B cell (primary cell): ENCODE data around the gene CACNB4. TPM values are rescaled to one million over a fixed set of nuclear protein-coding genes. Genes with fewer than 3 reads are reported as not detected.

Source experiments
- ATAC-seq: fragments of 200-7000 bp; cut with Tn5 transposase; one replicate; pipeline ENCODE4 v1.10.0; 2021; ENCODE audit warnings: low read depth, mild to moderate bottlenecking, moderate number of reproducible peaks, moderate library complexity
- CTCF ChIA-PET: fragments of 350-600 bp; sonication (Branson Sonifier 250); formaldehyde crosslinking; loops from one replicate; lab custom pipeline; 2021; ENCODE audit warnings: antibody characterized with exemption, inconsistent platforms; lab: Charles Lee
- POLR2A ChIA-PET: fragments of 350-600 bp; sonication (Branson Sonifier 250); formaldehyde crosslinking; loops from one replicate; lab custom pipeline; 2021; ENCODE audit warnings: antibody characterized with exemption; lab: Charles Lee
- DNase-seq: peaks from one replicate; pipeline ENCODE4 v3.0.0; 2013
- H2AFZ ChIP-seq: 2 replicates; pipeline ENCODE4 v1.6.1; 2012; ENCODE audit warnings: mild to moderate bottlenecking, low read depth, low read length; ENCODE audit not compliant: insufficient read depth, poor library complexity, severe bottlenecking
- H3K27ac ChIP-seq, 2 donors: 1 replicate in 1 of 2; 2 replicates in 1 of 2; pipeline ENCODE4 v1.5.1; 2012 to 2013; ENCODE audit warnings: low read length in 2 of 2, mild to moderate bottlenecking in 2 of 2, moderate library complexity in 1 of 2
- H3K27me3 ChIP-seq, 4 experiments: fragments of 200-600 bp in 1 of 4; sonication (generic) in 1 of 4; replicated peaks in 1 of 4; 1 replicate in 2 of 4; 2 replicates in 2 of 4; pipeline versions ENCODE4 v1.6.1 to v1.7.0; 2013 to 2016; ENCODE audit warnings: low read length in 3 of 4, mild to moderate bottlenecking in 2 of 4, mixed read lengths in 1 of 4, moderate library complexity in 1 of 4; ENCODE audit not compliant: insufficient read depth in 4 of 4, control insufficient read depth in 3 of 4; ENCODE audit errors: control extremely low read depth in 1 of 4
- H3K36me3 ChIP-seq, 2 experiments: replicated peaks in 1 of 2; 1 replicate in 1 of 2; 2 replicates in 1 of 2; pipeline versions ENCODE4 v1.6.1 to v1.7.1; 2013; ENCODE audit warnings: low read length in 1 of 2; ENCODE audit not compliant: insufficient read depth in 2 of 2, control insufficient read depth in 1 of 2; ENCODE audit errors: control extremely low read depth in 1 of 2, extremely low read depth in 1 of 2
- H3K4me1 ChIP-seq, 2 donors: fragments of 200-600 bp in 1 of 2; sonication (generic) in 1 of 2; 1 replicate in 1 of 2; 2 replicates in 1 of 2; pipeline versions ENCODE4 v1.5.1 to v1.6.1; 2013 to 2017; ENCODE audit warnings: low read length in 2 of 2; ENCODE audit not compliant: control insufficient read depth in 2 of 2, insufficient read depth in 2 of 2
- H3K4me2 ChIP-seq: replicated peaks from 2 replicates; pipeline ENCODE3; 2012; ENCODE audit warnings: mild to moderate bottlenecking, low read depth, low read length; ENCODE audit not compliant: poor library complexity, severe bottlenecking
- H3K4me3 ChIP-seq, 5 experiments: fragments of 200-600 bp in 1 of 5; sonication (generic) in 1 of 5; 1 replicate in 3 of 5; 2 replicates in 2 of 5; pipeline versions ENCODE4 v1.5.1 to v1.7.0; 2011 to 2016; ENCODE audit warnings: low read length in 4 of 5, mild to moderate bottlenecking in 4 of 5, low read depth in 2 of 5, control low read depth in 1 of 5, moderate library complexity in 1 of 5; ENCODE audit not compliant: insufficient read depth in 1 of 5; ENCODE audit errors: control extremely low read depth in 1 of 5, extremely low read depth in 1 of 5
- H3K79me2 ChIP-seq: fragments of 200-600 bp; sonication (generic); one replicate; pipeline ENCODE4 v1.6.0; 2016; ENCODE audit warnings: low read length; ENCODE audit not compliant: control insufficient read depth, insufficient read depth
- H3K9ac ChIP-seq: fragments of 200-600 bp; sonication (generic); 2 replicates; pipeline ENCODE4 v1.6.1; 2017; ENCODE audit warnings: mild to moderate bottlenecking, low read length, moderate library complexity
- H3K9me3 ChIP-seq, 3 donors: one replicate each; pipeline versions ENCODE4 v1.6.1 to v1.7.1; 2013; ENCODE audit warnings: low read length in 2 of 3; ENCODE audit not compliant: control insufficient read depth in 2 of 3, insufficient read depth in 1 of 3; ENCODE audit errors: control extremely low read depth in 1 of 3
- H4K20me1 ChIP-seq: 2 replicates; pipeline ENCODE4 v1.6.0; 2012; ENCODE audit warnings: mild to moderate bottlenecking, low read length; ENCODE audit not compliant: insufficient read depth, control insufficient read depth, poor library complexity, severe bottlenecking
- H3K27ac Mint-ChIP-seq: one replicate; pipeline ENCODE4 v1.8.0; 2021; ENCODE audit warnings: mixed read lengths
- H3K27me3 Mint-ChIP-seq: one replicate; pipeline ENCODE4 v1.8.0; 2021; ENCODE audit warnings: mixed read lengths
- H3K4me1 Mint-ChIP-seq: one replicate; pipeline ENCODE4 v1.8.0; 2021; ENCODE audit warnings: mixed read lengths
- H3K4me3 Mint-ChIP-seq: one replicate; pipeline ENCODE4 v1.8.0; 2021; ENCODE audit warnings: mixed read lengths
- H3K9me3 Mint-ChIP-seq: one replicate; pipeline ENCODE4 v1.8.0; 2022; ENCODE audit warnings: mixed read lengths; ENCODE audit not compliant: insufficient read depth
- CTCF ChIP-seq: fragments of 200-600 bp; IDR thresholded peaks from one replicate; pipeline ENCODE4 v1.8.0; 2022; ENCODE audit warnings: antibody characterized with exemption, mild to moderate bottlenecking
- EZH2 ChIP-seq: IDR thresholded peaks from 2 replicates; pipeline ENCODE4 v1.6.1; 2012; ENCODE audit warnings: borderline replicate concordance, low read depth, mild to moderate bottlenecking, moderate library complexity, low read length; ENCODE audit not compliant: insufficient read depth, poor library complexity, severe bottlenecking
- WGBS: methylation state at CpG from one replicate; pipeline ENCODE4 v1.1.5; 2013; ENCODE audit warnings: missing lambda C conversion rate; ENCODE audit not compliant: insufficient coverage; 5-methylcytosine and 5-hydroxymethylcytosine counted together
- intact Hi-C: fragments of 100-400 bp; cut with micrococcal nuclease; formaldehyde crosslinking; loops from one replicate; pipeline ENCODE4 v1.10.0; 2022
- polyA plus RNA-seq: library from polyadenylated mRNA; depleted of rRNA; stranded (reverse); fragments of >200 nt; gene quantifications from 2 replicates; pipeline ENCODE4 v1.2.3, GENCODE V29; 2012
- total RNA-seq, 2 donors: library from RNA; stranded (reverse); fragments of 120-200 nt in 1 of 2; gene quantifications; 1 replicate in 1 of 2; 2 replicates in 1 of 2; pipeline versions ENCODE4 v1.2.3 to v1.2.4, GENCODE V29; 2013 to 2022

CACNB4 gene
- total and polyA plus RNA-seq, 2 donors (not counting 1 experiment from before 2014, with no cell fraction given), result 0.12 to 1.4 TPM

GRCh38 chr2:151851761-151852160 lies 247.1 kb downstream of the CACNB4 start:
- H3K4me2 ChIP-seq, result no peak overlapping the region
- TF ChIP-seq CTCF (no peak), EZH2 (no peak)
- Mint-ChIP-seq H3K27me3 (no peaks in the 10 kb centered on the region), H3K4me1 (peaks cover 3% of the 10 kb centered on the region), H3K4me3 (no peak overlapping the region), H3K9me3 (no peaks in the 10 kb centered on the region), H3K27ac (no peak overlapping the region)
- H3K27ac ChIP-seq, result no peak overlapping the region
- ChIA-PET CTCF (no interaction called here), POLR2A (no interaction called here)
- no peak overlapping the region for H3K9ac ChIP-seq
- H3K36me3 ChIP-seq, result no peaks in the 10 kb centered on the region
- intact Hi-C loops, result no loop called here
- no peak for DNase-seq
- H3K9me3 ChIP-seq, result no peaks in the 10 kb centered on the region
- 17% methylated on average over 1 of the region's 3 CpGs for WGBS
- H3K4me1 ChIP-seq, result no peaks in the 10 kb centered on the region
- no peak for ATAC-seq
- no peak overlapping the region for H2AFZ ChIP-seq
- H3K79me2 ChIP-seq, result no peaks in the 10 kb centered on the region
- H3K4me3 ChIP-seq, result no peak overlapping the region
- no peaks in the 10 kb centered on the region for H4K20me1 ChIP-seq
- no peaks in the 10 kb centered on the region for H3K27me3 ChIP-seq

- H3K4me2 ChIP-seq, result no peak overlapping the region
- no peaks in the 10 kb centered on the region for H3K4me1 ChIP-seq
- intact Hi-C loops, result no loop called here
- no peak for ATAC-seq
- no peaks in the 10 kb centered on the region for H3K27me3 ChIP-seq
- no peak overlapping the region for H3K9ac ChIP-seq
- H3K9me3 ChIP-seq, result no peaks in the 10 kb centered on the region
- H3K4me3 ChIP-seq, result no peak overlapping the region
- no peak for TF ChIP-seq CTCF
- no peak for TF ChIP-seq EZH2
- H3K36me3 ChIP-seq, result no peaks in the 10 kb centered on the region
- CTCF ChIA-PET, result interaction anchor here (1.0 kb wide), 1 partner anchor 42 kb away, joined by 4 read pairs; no protein-coding TSS in a partner anchor
- H3K27ac ChIP-seq, result no peak overlapping the region
- Mint-ChIP-seq H3K4me1 (peaks cover 7% of the 10 kb centered on the region), H3K27me3 (no peaks in the 10 kb centered on the region), H3K27ac (no peak overlapping the region), H3K4me3 (no peak overlapping the region), H3K9me3 (no peaks in the 10 kb centered on the region)
- no peak overlapping the region for H2AFZ ChIP-seq
- POLR2A ChIA-PET, result no interaction called here
- no peak for DNase-seq
- WGBS, result 97% methylated on average over 3 of the region's 4 CpGs
- no peaks in the 10 kb centered on the region for H3K79me2 ChIP-seq
- H4K20me1 ChIP-seq, result no peaks in the 10 kb centered on the region
Observed at GRCh38 chr2:151849413-151850010, 249.3 kb downstream of the CACNB4 start.
